HG03280 (cell line): ENCODE data around the gene OR51V1.
"Not testable (repeated sequence)": the region's sequence is repeated elsewhere in the genome, so short reads cannot be mapped to it uniquely, and the experiment has no call there.

Experiments
- ATAC-seq: cut with Tn5 transposase; IDR thresholded peaks from one replicate; pipeline ENCODE4 v1.9.1; 2021; ENCODE audit warnings: mild to moderate bottlenecking, moderate library complexity; ENCODE audit not compliant: unreplicated experiment

Gene OR51V1

GRCh38 chr11:5200582-5200981, at the start of gene OR51V1:
TSS of gene OR51V1 (minus strand) at chr11:5200682. CDS start at chr11:5200682, 0 bp downstream.
- ATAC-seq = no peak

GRCh38 chr11:5249807-5250396, 49.4 kb upstream of the OR51V1 start, which contains the start of gene HBG1:
TSS of gene HBG1 (minus strand) at chr11:5249857. CDS start at chr11:5249804, 53 bp downstream.
- ATAC-seq = not testable (repeated sequence)

GRCh38 chr11:5248498-5248897, 48.0 kb upstream of the OR51V1 start:
- not testable (repeated sequence) for ATAC-seq

- ATAC-seq = no peak
These were observed 47.1 kb upstream of the OR51V1 start for GRCh38 chr11:5247472-5248192.

GRCh38 chr11:5246772-5247471, 46.4 kb upstream of the OR51V1 start:
- ATAC-seq = no peak

GRCh38 chr11:5245155-5245554, 44.7 kb upstream of the OR51V1 start:
- no peak for ATAC-seq

GRCh38 chr11:5243816-5244180, 43.3 kb upstream of the OR51V1 start:
- ATAC-seq = no peak

GRCh38 chr11:5242933-5243815, 42.7 kb upstream of the OR51V1 start:
- no peak for ATAC-seq

- ATAC-seq = no peak
These were observed 41.7 kb upstream of the OR51V1 start for GRCh38 chr11:5242208-5242607.

GRCh38 chr11:5241458-5241857, 41.0 kb upstream of the OR51V1 start:
- no peak for ATAC-seq

- no peak for ATAC-seq
These were observed 40.0 kb upstream of the OR51V1 start for GRCh38 chr11:5240458-5240857.

- ATAC-seq = no peak
These were observed 39.6 kb upstream of the OR51V1 start for GRCh38 chr11:5240056-5240455.

- no peak for ATAC-seq
These were observed 38.6 kb upstream of the OR51V1 start for GRCh38 chr11:5239046-5239445.

- ATAC-seq = no peak
These were observed 38.0 kb upstream of the OR51V1 start for GRCh38 chr11:5238486-5238885.

GRCh38 chr11:5237420-5237819, 36.9 kb upstream of the OR51V1 start:
- no peak for ATAC-seq

- no peak for ATAC-seq
These were observed 35.0 kb upstream of the OR51V1 start for GRCh38 chr11:5235364-5236095.

GRCh38 chr11:5234381-5234834, 33.9 kb upstream of the OR51V1 start, which contains the start of gene HBD:
TSS of gene HBD (minus strand) at chr11:5234483. CDS start at chr11:5234433, 50 bp downstream.
- peak; percentile 47 for ATAC-seq

GRCh38 chr11:5233307-5233706, 32.8 kb upstream of the OR51V1 start:
- no peak for ATAC-seq

- no peak for ATAC-seq
These were observed 32.3 kb upstream of the OR51V1 start for GRCh38 chr11:5232821-5233220.

GRCh38 chr11:5232176-5232575, 31.7 kb upstream of the OR51V1 start:
- ATAC-seq = no peak
